AG04449 (cell line): ENCODE measurements around the gene VPS37C.

ENCODE experiments used
- CTCF ChIA-PET: fragments of 350-600 bp; formaldehyde crosslinking; extraction: SDS; loops from one replicate; lab custom pipeline; 2021; ENCODE audit warnings: antibody characterized with exemption; lab: Yijun Ruan, JAX
- POLR2A ChIA-PET: fragments of 400-600, 350-600 bp; formaldehyde crosslinking; extraction: SDS; loops from one replicate; lab custom pipeline; 2020; ENCODE audit warnings: antibody characterized with exemption, inconsistent platforms; lab: Yijun Ruan, JAX
- DNase-seq: peaks from one replicate; pipeline ENCODE4 v3.0.0-alpha.2; 2010; ENCODE audit warnings: low read depth, low spot score
- H3K4me3 ChIP-seq: 2 replicates; pipeline ENCODE4 v1.5.1; 2011; ENCODE audit warnings: low read depth, mild to moderate bottlenecking, control low read depth, low read length
- TF ChIP-seq, protein P1 (sequence below): IDR thresholded peaks from one replicate; pipeline ENCODE4 v1.5.1; 2011; ENCODE audit warnings: mild to moderate bottlenecking, moderate library complexity, low read length, control low read depth, inconsistent platforms; ENCODE audit not compliant: insufficient read depth; ENCODE audit errors: missing control alignments

The VPS37C gene

DNA sequence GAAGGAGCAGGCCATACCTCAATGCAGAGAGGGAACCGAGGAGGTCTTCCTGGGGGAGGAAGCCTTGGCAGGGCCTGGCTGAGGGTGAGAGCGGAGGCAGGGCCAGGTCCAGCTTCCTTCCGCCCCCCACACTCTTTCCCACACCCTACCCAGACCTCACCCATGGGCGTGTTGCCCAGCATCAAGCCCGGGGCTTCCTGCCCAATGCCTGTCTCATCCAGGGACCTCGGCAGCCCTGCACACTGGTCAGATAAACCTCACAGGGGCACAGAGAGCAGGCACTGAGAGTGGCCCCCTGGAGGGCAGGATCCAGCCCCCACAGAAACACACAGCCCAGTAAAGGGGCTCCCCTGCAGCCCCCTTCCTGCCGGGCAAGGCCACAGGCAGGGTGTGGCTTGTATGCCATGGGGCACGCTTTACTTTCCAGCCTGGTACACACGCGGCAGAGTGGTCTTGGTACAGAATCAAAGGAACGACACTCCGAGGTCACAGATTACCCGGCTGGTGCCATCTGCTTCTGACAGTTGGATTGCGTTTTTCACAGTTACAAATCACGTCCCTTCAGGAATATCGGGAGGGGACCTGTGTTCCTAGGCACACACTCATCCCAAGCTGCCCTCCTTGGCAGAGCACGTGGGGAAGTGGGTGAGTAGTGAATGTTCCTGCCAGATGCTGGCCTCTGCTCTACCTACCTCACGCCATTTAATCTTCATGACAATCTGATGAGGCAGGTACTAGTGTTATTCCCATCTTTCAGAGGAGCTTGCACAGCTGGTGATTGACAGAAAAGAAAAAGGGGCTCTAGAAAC, 79.0 kb downstream of the VPS37C start:
- TF ChIP-seq, protein P1, sequence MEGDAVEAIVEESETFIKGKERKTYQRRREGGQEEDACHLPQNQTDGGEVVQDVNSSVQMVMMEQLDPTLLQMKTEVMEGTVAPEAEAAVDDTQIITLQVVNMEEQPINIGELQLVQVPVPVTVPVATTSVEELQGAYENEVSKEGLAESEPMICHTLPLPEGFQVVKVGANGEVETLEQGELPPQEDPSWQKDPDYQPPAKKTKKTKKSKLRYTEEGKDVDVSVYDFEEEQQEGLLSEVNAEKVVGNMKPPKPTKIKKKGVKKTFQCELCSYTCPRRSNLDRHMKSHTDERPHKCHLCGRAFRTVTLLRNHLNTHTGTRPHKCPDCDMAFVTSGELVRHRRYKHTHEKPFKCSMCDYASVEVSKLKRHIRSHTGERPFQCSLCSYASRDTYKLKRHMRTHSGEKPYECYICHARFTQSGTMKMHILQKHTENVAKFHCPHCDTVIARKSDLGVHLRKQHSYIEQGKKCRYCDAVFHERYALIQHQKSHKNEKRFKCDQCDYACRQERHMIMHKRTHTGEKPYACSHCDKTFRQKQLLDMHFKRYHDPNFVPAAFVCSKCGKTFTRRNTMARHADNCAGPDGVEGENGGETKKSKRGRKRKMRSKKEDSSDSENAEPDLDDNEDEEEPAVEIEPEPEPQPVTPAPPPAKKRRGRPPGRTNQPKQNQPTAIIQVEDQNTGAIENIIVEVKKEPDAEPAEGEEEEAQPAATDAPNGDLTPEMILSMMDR: no peak
- no peak for DNase-seq
- ChIA-PET POLR2A (no interaction called here), CTCF (no interaction called here)
- no peak overlapping the region for H3K4me3 ChIP-seq

- CTCF ChIA-PET: no interaction called here
- TF ChIP-seq, protein P1: no peak
- no peak overlapping the region for H3K4me3 ChIP-seq
- POLR2A ChIA-PET: no interaction called here
- no peak for DNase-seq
Measured at GRCh38 chr11:61080986-61081590, 80.1 kb downstream of the VPS37C start.

DNA sequence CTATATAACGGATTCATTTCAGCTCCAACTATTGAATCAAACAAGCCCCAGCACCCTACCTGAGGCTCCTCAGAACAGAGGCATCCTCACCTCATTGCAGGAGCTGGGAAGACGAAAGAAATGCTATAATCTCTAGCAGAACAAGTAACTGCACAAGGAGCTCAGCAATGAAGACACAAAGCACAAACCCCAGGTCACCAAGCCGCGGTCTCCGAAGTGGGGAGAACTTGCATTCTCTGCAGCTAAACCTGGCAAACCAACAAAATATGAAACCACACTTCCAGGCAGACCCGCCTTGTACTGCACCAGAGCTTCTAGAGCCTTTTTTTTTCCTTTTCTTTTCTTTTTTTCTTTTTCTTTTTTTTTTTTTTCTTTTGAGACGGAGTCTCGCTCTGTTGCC, 80.7 kb downstream of the VPS37C start:
- TF ChIP-seq, protein P1: no peak
- no peak overlapping the region for H3K4me3 ChIP-seq
- DNase-seq: no peak
- ChIA-PET POLR2A (no interaction called here), CTCF (no interaction called here)
